Glomerular endothelial cell (primary cell): ENCODE data around the gene MARCKS. TPM values are rescaled to one million over a fixed set of nuclear protein-coding genes. Genes with fewer than 3 reads are reported as not detected.

Experiments
- DNase-seq: peaks from one replicate; pipeline ENCODE4 v3.0.0-alpha.2; 2011; ENCODE audit warnings: low read depth, low spot score; ENCODE audit errors: extremely low read depth
- total RNA-seq: library from RNA; depleted of rRNA; stranded (reverse); fragments of >200 nt; gene quantifications from 2 replicates; pipeline ENCODE4 v1.2.3, GENCODE V29; 2015

MARCKS gene, protein sequence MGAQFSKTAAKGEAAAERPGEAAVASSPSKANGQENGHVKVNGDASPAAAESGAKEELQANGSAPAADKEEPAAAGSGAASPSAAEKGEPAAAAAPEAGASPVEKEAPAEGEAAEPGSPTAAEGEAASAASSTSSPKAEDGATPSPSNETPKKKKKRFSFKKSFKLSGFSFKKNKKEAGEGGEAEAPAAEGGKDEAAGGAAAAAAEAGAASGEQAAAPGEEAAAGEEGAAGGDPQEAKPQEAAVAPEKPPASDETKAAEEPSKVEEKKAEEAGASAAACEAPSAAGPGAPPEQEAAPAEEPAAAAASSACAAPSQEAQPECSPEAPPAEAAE
- 325 and 440 TPM in 2 replicates for total RNA-seq

DNA sequence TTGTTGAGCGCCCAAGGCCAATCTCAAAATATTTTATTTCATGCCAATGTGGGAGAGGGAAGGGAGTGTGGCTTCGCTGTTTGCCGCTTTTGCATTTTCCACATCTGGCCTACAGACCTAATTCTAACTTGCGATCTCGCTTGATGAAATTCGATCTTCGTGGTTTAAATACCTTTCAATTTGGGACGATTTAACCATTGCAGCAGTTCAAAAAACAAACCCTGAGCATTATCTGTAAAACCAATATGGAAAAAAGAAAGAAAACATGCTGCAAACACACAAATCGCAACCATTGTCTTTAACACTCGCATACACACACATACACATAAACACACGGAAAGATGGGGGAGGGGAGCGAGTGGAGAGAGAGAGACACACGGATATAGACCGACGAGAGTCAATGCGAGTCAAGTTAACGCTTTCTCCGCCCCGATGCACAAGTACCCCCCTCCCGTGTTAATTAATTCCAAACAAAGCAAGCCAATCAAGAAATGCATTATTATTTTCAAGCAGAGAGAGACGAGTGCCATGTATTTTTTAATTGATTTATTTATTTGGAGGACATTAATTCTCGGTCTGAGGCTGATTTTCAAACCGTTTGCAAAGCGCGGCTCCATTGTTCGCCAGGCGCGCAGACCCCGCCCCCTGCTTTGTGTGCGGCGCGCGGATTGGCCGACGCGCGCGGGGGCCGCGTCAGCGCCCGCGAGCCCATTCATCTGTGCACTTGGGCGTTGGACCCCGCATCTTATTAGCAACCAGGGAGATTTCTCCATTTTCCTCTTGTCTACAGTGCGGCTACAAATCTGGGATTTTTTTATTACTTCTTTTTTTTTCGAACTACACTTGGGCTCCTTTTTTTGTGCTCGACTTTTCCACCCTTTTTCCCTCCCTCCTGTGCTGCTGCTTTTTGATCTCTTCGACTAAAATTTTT, at the start of gene MARCKS:
Gene MARCKS (plus strand): TSS at position 721 of the 931 bp plus-strand sequence. CDS start 401 bp downstream, outside the sequence.
- no peak for DNase-seq

DNA sequence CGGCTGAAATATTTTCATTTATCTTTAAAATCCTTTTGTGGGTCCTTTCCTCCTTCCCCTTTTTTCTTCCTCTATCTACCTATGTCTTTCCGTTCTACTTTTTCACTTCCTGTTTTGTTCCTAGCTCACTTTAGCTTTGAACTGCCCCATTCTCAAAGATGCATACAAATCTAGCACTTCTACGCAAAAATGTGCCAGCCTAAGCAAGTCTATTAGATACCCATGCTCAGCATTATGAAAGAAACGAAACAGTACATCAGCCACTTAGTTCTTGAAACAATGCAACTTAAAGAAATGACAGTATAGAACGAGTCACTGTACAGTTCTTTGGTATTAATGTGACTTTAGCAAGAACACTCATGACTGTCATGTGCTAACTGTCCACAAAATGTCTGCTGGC, 47.3 kb upstream of the MARCKS start:
- no peak for DNase-seq

DNA sequence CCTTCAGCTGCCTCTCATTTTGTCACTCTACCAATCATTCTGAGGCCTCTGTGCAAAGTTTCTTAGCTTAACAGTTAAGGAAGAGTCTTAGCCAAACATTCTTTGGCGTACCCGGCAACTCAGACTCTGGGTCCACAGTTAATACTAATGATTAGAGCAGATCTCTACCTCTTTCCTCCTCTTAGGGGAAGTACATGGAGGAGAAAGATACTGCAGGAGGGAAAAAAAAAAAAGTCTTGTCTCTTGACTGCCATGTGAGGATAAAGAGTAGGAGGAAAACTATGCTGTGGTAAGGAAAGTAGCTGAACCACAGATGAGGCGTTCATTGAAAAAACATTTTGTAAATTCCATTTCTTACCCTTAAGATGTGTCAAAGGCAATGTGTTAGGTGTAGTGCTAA, 44.0 kb upstream of the MARCKS start:
- no peak for DNase-seq

DNA sequence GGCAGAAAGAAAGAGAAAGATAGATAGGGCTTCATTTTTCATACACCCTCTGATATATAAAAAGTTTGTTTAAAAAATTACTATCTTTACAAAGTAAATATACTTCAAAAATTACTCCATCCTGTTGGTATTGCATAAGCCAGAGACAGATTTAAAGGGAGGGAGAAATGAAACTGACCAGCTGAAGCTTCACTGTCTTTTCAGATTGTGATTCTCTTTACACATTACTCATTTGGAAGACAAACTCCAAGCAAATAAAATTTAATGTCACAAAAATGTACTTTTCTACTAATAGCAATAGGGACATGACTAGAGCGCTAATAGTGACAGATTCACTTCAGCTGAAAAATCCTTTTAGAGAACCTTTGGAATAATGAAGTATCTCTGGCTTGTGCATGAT, 38.6 kb upstream of the MARCKS start:
- no peak for DNase-seq

DNA sequence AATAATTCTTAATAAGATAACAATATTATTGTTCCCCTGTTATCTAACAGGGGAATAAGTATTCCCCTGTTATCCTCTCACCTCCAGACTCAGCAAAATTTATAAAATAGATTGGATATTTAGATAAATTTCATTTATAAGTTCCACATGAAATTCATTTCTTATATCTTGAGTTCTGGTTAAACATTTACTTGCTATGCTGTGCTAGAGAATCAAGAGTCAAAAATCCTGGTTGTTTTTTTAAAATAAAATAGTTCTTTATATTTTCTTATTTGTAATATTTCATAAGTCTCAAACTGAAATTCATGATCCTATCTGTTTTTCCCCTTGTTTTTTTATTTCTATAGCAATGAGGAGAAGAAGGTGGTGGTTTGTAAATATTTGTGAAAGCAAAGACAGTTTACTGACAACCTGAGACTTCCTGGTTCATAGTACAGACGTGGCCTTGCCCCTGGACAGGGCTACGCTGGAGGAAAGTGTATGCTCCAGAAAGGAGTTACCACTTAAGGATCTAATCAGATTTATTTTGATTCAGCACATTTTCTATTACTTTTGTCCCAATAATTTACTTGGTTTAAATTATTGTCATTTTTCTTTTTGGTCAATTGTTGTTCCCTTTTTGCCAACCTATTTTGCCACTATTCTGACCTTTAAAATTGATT, 37.8 kb upstream of the MARCKS start:
- no peak for DNase-seq

DNA sequence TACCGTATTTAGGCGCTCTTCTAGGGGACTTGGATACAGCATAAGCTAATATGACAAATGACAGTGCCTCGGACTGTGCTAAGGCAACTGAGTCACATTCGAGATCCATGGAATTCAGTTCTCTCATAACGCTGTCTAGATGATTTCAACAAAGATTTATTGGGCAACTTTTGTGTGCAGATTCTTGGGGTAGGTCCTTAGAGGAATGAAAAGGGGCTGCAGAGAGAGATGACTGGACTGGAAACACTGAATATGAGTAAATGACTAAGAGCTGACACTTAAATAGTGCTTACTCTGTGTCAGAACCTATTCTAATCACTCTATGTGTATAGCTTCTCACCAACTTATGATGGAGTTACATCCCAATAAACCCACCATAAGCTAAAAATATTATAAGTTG, 36.4 kb upstream of the MARCKS start:
- no peak for DNase-seq

DNA sequence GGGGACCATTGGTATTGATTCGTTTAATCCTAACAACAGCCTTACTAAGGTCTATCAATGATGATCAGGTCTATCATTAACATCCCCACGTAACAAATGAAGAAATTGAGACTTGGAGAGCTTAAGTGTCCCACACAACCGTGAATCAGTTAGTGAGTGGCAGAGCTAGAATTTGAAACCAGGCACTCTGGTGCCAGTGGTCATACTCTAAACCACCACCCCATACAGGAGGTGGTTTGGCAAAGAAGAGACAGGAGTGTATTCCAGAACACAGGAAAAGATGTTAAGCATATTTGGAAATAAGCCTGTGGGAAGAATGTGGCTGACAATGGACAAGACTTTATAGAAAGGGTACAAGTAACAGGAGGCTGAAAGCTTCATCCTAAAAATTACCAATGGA, 35.7 kb upstream of the MARCKS start:
- DNase-seq, result no peak

DNA sequence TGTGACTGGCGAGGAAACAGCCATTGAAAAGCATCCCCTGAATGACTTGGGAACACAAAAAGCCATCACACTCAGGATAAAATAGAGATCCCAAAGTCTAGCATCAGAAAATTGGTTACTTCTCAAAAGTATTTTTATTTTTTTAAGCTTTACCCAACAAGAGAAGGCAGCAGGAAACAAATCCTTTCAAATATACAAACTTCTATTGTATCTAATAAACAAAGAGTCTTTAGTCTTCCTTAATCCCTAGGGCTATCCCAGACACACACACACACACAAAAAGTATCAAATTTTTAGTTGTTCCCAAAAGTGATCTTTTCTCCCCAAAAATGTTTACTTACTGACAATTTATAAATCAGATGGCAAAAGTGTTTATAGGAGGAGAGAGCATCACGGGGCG, 33.2 kb upstream of the MARCKS start:
- DNase-seq, result no peak

DNA sequence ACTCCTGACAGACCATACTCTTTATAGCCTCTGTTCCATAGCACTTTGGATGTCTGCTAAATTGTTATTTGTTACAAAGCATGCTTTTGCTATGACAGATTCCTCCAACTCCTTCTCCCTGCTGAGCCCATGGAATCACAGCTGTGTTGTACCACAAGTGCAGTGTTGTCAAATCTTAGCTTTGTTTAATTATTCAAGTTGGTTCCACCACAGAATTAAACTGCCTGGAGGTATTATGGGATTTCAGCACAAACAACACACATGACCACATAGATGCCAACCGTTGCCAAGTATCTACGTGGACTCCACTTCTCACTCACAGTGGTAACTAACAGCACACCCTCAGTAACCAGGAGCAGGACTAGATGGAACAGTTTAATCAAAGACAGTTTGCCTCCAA, 32.7 kb upstream of the MARCKS start:
- DNase-seq, result no peak

DNA sequence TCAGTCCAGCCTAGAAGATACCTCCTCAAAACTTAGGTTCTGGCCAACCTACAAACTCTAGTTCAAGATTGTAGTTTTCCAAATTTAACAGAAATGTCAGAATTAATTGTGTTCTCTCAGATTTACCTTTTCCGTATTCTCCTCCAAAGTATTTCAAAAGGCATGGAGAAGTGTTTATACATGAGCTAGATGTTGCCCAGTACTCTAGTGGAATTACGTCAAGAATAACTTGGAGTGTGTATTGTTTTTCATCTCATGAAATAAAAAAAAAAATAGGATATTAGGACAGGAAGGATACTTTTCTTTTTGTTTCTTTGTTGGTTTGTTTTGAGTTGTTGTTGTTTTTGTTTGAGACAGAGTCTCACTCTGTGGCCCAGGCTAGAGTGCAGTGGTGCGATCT, 32.3 kb upstream of the MARCKS start:
- DNase-seq, result no peak

DNA sequence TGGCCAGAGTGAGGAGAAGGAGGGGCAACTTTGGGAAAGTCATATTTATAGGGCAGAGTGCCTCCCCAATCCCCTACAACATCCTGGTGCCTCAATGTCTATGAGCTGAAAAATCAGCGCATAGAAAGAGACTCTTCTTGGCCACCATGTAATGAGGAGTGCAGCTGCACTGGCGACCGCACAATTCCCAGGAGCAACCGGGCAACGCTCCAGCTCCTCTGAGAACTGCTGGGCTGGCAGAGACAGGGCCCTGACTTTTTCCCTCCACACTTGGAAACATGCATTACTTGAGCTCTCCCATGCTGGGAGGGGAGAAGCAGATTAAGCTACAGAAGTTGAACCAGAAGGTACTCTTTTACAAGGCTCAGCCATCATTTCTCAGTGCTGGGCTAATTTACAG, 31.4 kb upstream of the MARCKS start:
- DNase-seq, result no peak

DNA sequence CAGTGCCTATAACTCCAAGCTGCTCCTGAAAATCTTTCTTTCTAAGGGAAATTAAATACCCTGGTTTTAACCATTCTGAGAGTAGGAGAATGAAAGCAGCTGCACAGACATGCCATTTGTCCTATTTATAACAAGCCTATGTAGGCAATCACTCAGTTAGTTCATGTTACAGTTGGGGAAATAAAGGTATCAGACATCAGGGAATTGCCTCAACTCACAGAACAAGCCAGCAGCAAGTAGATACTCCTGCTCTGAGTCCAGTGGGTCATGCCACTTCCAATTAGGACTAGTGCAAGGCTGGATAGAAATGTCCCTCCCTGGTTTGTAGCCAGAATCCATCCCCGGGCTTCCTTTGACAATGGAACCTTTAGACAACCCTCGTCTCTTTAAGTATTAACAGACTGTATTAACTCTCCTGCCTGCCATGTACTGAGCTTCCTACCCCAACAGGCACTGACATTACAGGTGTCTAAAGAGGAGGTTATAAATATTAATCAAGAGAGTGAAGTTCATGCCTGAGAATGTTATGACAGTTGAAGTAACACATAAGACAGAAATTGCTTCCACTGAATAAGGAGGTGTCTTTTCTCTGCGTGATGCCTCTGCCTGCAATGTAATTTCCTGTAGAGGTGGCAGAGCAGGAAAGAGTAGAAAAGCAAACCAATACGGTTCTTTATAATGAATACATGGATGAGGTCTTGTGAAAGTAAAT, 28.0 kb upstream of the MARCKS start:
- DNase-seq, result no peak

DNA sequence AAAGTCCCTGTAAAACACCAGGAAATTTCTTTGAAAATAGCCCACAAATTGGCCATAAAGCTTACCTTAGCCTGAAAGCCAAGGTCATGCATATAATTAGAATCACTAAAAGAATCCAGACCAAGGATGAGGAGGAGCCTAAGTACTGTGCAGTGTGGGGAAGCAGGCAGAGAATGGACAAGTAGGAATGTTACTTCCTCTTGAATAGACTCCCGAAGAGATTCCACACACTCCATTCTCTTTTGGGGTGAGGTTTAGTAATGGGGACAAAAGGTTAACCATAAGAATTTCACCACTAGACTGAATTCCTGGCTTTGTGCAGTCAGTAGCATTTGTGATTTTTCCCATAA, 27.5 kb upstream of the MARCKS start:
- DNase-seq, result no peak

DNA sequence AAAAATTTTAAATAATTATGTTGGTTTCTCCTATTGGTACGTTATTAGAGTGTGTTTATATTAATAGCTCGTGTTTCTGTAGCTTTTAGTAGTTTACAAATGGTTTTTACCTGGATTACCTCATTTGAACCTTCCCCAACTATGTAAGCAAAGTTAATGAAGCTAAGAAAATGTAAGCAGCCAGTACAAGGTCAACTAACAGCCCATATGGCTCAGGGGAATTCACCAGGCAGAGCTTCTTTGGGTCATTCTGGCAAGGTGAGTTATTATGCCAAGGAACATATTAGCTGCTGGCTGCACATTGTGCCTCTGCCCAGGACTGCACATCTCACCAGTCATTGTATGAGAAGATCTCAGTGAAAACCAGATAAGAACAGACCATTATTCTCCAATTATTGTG, 27.0 kb upstream of the MARCKS start:
- no peak for DNase-seq

DNA sequence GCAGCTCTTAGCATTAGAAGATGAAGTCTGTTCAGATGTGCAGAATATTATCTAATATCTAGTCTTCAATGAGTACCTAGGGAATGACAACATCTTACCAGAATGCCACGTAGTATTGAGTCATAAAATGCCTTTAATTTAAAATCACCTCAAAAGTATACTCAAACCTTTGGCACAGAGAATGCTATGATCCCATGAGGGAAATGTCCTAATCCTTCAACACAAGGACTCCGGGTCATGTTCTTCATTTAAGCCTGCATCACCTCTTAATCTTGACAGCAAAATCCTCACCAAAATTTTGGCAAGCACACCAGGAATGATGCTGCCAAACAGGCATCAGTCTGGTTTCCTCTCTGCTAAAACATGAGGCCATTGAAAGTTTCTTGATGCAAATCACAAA, 23.6 kb upstream of the MARCKS start:
- no peak for DNase-seq

DNA sequence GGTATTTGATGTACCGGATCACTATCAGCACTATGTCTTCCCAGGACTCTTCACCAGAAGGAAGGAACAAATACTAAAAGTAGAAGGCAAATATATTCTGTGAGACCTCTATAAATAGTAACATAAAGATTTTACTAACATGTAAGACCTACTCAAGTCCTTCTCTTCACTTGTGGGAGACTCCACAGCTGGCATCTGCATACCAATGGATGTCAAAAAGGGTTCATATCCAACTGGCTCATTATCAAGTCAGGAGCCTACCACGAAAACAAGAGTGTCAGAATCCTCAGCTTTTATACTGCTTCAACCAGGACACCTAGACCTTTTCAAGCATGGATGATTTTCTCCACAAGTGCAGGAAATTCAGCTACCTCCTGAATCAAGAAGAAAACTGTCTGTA, 20.0 kb upstream of the MARCKS start:
- no peak for DNase-seq

DNA sequence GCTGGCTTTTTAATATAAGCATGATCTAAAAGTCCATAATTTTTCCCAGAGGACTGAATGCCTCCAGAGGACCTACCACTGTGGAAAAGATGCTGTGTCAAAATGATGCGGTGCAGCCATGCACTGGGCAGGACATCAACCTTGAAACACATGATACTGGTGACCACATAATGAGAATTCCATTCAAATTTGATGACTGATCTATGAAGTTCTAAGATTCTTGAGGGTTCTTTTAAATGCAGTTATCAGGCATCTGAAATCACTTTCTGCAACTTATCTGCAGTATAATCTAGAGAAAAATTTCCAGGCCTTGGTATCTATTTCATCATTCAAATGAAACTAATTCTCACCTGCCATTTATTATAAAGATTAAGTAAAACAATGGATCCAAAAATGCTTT, 15.0 kb upstream of the MARCKS start:
- DNase-seq, result no peak

DNA sequence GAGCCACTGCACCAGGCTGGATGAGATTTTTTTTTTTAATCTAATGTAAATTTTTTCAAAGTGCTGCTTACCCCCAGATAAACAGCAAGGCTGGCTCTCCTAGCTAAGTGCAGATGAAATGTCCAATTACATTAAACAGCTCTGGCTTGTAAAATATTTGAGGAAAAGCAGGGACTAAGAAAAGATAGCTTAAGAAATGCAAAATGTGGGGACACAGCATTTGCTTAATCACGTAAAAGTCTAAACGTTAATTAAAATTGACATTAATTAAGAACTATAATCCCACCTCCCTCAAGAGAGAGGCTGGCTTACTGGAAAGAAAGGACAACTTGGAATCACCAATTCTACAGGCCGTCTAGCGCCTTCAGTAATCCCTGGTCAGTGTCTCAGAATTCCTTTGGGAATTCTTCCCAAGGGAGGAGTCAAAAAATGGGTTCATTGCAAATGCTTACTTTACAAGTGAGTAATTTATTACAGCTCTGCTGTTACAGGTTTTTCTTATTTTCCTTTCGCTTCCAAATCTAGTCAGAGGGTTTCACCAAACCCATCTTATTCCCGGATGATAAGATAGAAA, 13.6 kb upstream of the MARCKS start:
- DNase-seq, result no peak

DNA sequence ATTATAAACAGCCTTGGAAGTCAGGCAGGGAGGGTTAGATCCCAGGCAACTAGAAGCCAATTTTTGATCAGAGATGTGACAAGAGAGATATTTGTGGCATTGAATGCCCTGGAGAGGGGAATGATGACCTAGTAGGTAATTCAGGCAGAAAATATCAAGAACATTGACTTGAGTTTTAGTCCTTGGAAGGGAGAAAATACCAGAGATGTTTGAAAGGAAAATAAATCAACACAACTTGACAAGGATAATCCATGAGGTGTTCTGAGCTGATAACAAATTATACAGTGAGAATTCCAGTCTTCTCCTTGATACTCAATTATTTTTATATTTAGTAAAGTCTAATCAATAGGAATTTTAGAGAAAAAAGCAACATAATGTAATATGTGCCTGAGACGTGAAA, 10.6 kb upstream of the MARCKS start:
- no peak for DNase-seq

DNA sequence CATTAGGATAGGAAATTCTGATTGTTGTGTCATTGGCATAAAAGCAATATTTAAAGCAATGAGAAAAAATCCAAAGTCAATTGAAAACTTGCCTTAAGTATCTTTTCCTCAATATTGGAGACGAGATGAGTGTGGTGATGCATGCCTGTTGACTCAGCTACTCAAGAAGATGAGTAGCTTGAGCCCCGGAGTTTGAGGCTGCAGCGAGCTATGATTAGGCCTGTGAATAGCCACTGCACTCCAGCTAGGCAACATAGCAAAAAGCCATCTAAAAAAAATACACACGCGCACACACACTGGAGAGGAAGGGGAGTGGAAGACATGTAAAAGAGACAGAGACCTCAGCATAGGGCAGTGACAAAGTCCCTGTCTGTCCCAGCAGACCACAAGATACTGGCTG, 9.7 kb upstream of the MARCKS start:
- DNase-seq, result no peak

DNA sequence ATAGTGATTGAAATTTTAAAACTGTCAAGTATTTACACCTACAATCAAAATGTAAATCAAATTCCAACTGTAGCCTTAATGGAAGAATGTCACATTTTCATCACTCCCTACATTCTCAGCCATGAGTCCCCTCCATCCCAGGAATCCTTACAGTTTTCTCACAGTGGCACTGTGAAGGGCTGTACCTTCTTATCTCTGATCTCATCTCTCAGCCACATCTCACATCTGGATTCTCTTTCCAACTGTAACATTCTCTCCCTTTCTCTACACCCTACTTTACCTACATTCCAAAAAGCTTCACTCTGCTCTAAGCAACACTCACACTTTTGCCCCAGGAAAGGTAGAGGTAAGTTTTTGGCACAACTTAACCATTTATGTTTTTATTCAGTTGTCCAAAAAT, 8.9 kb upstream of the MARCKS start:
- DNase-seq, result no peak
